HG02884 (cell line): ENCODE data around the gene SARS2.
A peak's percentile ranks its signal among the peaks of the same experiment; 100 is the strongest.
"Not testable (repeated sequence)": the region's sequence is repeated elsewhere in the genome, so short reads cannot be mapped to it uniquely, and the experiment has no call there.

Experiments used
- ATAC-seq: cut with Tn5 transposase; IDR thresholded peaks from one replicate; pipeline ENCODE4 v1.9.1; 2021; ENCODE audit warnings: mild to moderate bottlenecking, moderate library complexity; ENCODE audit not compliant: unreplicated experiment

SARS2 gene

GRCh38 chr19:38946229-38947010 lies 15.9 kb upstream of the SARS2 start:
- no peak for ATAC-seq

- no peak for ATAC-seq
These were observed 15.1 kb upstream of the SARS2 start for GRCh38 chr19:38945562-38946228.

GRCh38 chr19:38944981-38945506 lies 14.5 kb upstream of the SARS2 start:
- ATAC-seq, result no peak

GRCh38 chr19:38942471-38943181 lies 12.1 kb upstream of the SARS2 start:
- no peak for ATAC-seq

GRCh38 chr19:38941979-38942378 lies 11.4 kb upstream of the SARS2 start:
- ATAC-seq, result no peak

- ATAC-seq, result not testable (repeated sequence)
These were observed 10.9 kb upstream of the SARS2 start for GRCh38 chr19:38941466-38941865.

- no peak for ATAC-seq
These were observed 9.4 kb upstream of the SARS2 start for GRCh38 chr19:38939957-38940356.

GRCh38 chr19:38933544-38933943 lies 3.0 kb upstream of the SARS2 start:
- no peak for ATAC-seq

GRCh38 chr19:38932425-38933179 lies 2.0 kb upstream of the SARS2 start:
- no peak for ATAC-seq

- ATAC-seq, result no peak
These were observed 894 bp upstream of the SARS2 start for GRCh38 chr19:38931521-38931793.

GRCh38 chr19:38930776-38931520 lies 385 bp upstream of the SARS2 start, which contains the start of gene MRPS12:
MRPS12 (plus strand) TSS chr19:38930944; CDS start chr19:38931295, 351 bp downstream.
- peak; percentile 86 for ATAC-seq

GRCh38 chr19:38928391-38929001 lies 2.1 kb downstream of the SARS2 start:
- ATAC-seq, result no peak

- ATAC-seq, result no peak
These were observed 6.2 kb downstream of the SARS2 start for GRCh38 chr19:38924388-38924787.

- no peak for ATAC-seq
These were observed 8.1 kb downstream of the SARS2 start for GRCh38 chr19:38922482-38922881.

- ATAC-seq, result no peak
These were observed 8.9 kb downstream of the SARS2 start for GRCh38 chr19:38921420-38922274.

- no peak for ATAC-seq
These were observed 9.8 kb downstream of the SARS2 start for GRCh38 chr19:38920602-38921419.

GRCh38 chr19:38919837-38920601 lies 10.5 kb downstream of the SARS2 start:
- ATAC-seq, result no peak
